K562 (cell line): ENCODE data around the gene ZNF284. TPM values are rescaled to one million over a fixed set of nuclear protein-coding genes. Genes with fewer than 3 reads are reported as not detected.
A peak's percentile ranks its signal among the peaks of the same experiment; 100 is the strongest.

ENCODE experiments used
- ATF4 ChIP-seq: fragments of 450-650 bp; formaldehyde crosslinking; IDR thresholded peaks from 2 replicates; pipeline ENCODE4 v1.4.0; 2022; ENCODE audit warnings: mild to moderate bottlenecking, moderate library complexity
- ATF6 ChIP-seq: sonication (generic); formaldehyde crosslinking; IDR thresholded peaks from 2 replicates; pipeline ENCODE4 v1.4.0; 2020; ENCODE audit warnings: mild to moderate bottlenecking, missing genetic modification reagents
- CBX2 ChIP-seq: fragments of 200-600 bp; sonication (generic); IDR thresholded peaks from one replicate; pipeline ENCODE4 v1.6.1; 2012; ENCODE audit warnings: mild to moderate bottlenecking, low read length, inconsistent platforms; ENCODE audit not compliant: insufficient read depth, poor library complexity, severe bottlenecking
- CHD2 ChIP-seq: IDR thresholded peaks from 2 replicates; pipeline ENCODE4 v1.6.1; 2011; ENCODE audit warnings: low read depth, low read length
- CREBBP ChIP-seq: IDR thresholded peaks from one replicate; pipeline ENCODE4 v1.6.1; 2012; ENCODE audit warnings: low read depth, mild to moderate bottlenecking, control low read depth, inconsistent platforms, low read length
- DNMT1 ChIP-seq: fragments of 450-650 bp; IDR thresholded peaks from 2 replicates; pipeline ENCODE4 v1.6.1; 2016; ENCODE audit warnings: antibody characterized with exemption, mild to moderate bottlenecking
- ETV1 ChIP-seq: fragments of 450-650 bp; conservative IDR thresholded peaks from 2 replicates; pipeline ENCODE4 v1.6.1; 2016; ENCODE audit warnings: missing genetic modification characterization, control low read depth, low read depth, missing compliant biosample characterization
- MAFK ChIP-seq: IDR thresholded peaks from 2 replicates; pipeline ENCODE4 v1.6.1; 2011; ENCODE audit warnings: low read length, improper control_type of control experiment
- MYC ChIP-seq, 2 experiments: fragments of 250-450 bp in 1 of 2; sonication (Bioruptor Pico) in 1 of 2; IDR thresholded peaks; 2 replicates each; pipeline versions ENCODE4 v1.5.1 to v1.6.1; 2012 to 2021; ENCODE audit warnings: low read depth in 2 of 2, borderline replicate concordance in 1 of 2, improper control_type of control experiment in 1 of 2, low read length in 1 of 2, mild to moderate bottlenecking in 1 of 2, moderate library complexity in 1 of 2
- NCOA2 ChIP-seq, 2 experiments: fragments of 450-650 bp; IDR thresholded peaks; 2 replicates each; pipeline ENCODE4 v1.6.1; 2018; ENCODE audit warnings: mild to moderate bottlenecking in 2 of 2, moderate library complexity in 1 of 2; ENCODE audit not compliant: partially characterized antibody in 2 of 2
- NFIC ChIP-seq: fragments of 450-650 bp; IDR thresholded peaks from 2 replicates; pipeline ENCODE4 v1.6.1; 2017; ENCODE audit warnings: mild to moderate bottlenecking, inconsistent platforms
- NFIX ChIP-seq: fragments of 250-450 bp; sonication (Bioruptor Pico); IDR thresholded peaks from 2 replicates; pipeline ENCODE4 v1.4.0; 2020; ENCODE audit warnings: low read depth, mild to moderate bottlenecking, moderate library complexity
- POLR2A ChIP-seq: fragments of 450-650 bp; conservative IDR thresholded peaks from 2 replicates; pipeline ENCODE4 v1.6.1; 2016
- POLR2AphosphoS5 ChIP-seq: IDR thresholded peaks from 2 replicates; pipeline ENCODE4 v1.6.1; 2011; ENCODE audit warnings: mild to moderate bottlenecking, low read depth, low read length, moderate library complexity; ENCODE audit not compliant: control insufficient read depth, insufficient read depth
- POLR2H ChIP-seq: IDR thresholded peaks from 2 replicates; pipeline ENCODE4 v1.6.1; 2016; ENCODE audit warnings: missing genetic modification characterization, low read depth, mild to moderate bottlenecking, control low read depth, missing compliant biosample characterization, moderate library complexity
- PTTG1 ChIP-seq: fragments of 450-650 bp; IDR thresholded peaks from 2 replicates; pipeline ENCODE4 v1.6.1; 2016; ENCODE audit warnings: low read depth, mild to moderate bottlenecking, missing genetic modification characterization, missing compliant biosample characterization
- RHOXF2B ChIP-seq: fragments of 250-450 bp; sonication (Bioruptor Pico); conservative IDR thresholded peaks from 2 replicates; pipeline ENCODE4 v1.5.1; 2021
- SNAPC5 ChIP-seq: fragments of 250-450 bp; sonication (Bioruptor Pico); IDR thresholded peaks from 2 replicates; pipeline ENCODE4 v1.8.0; 2021; ENCODE audit warnings: moderate library complexity, mild to moderate bottlenecking, inconsistent platforms
- SP1 ChIP-seq: sonication (generic); formaldehyde crosslinking; IDR thresholded peaks from 2 replicates; pipeline ENCODE4 v1.8.1; 2022; ENCODE audit warnings: mild to moderate bottlenecking, missing genetic modification reagents
- STAT5B ChIP-seq: fragments of 250-450 bp; sonication (Bioruptor Pico); IDR thresholded peaks from 2 replicates; pipeline ENCODE4 v1.8.0; 2021; ENCODE audit warnings: mild to moderate bottlenecking, inconsistent platforms
- USF1 ChIP-seq: sonication (generic); formaldehyde crosslinking; IDR thresholded peaks from 2 replicates; pipeline ENCODE4 v1.9.0; 2022; ENCODE audit warnings: mild to moderate bottlenecking, missing genetic modification reagents
- ZBED1 ChIP-seq: IDR thresholded peaks from 2 replicates; pipeline ENCODE4 v1.6.1; 2014
- ZNF280B ChIP-seq: fragments of 250-450 bp; sonication (Bioruptor Pico); IDR thresholded peaks from 2 replicates; pipeline ENCODE4 v1.5.1; 2021; ENCODE audit warnings: mild to moderate bottlenecking
- ZNF507 ChIP-seq: conservative IDR thresholded peaks from 2 replicates; pipeline ENCODE4 v1.6.1; 2017; ENCODE audit warnings: missing genetic modification characterization, missing compliant biosample characterization
- ZNF668 ChIP-seq: fragments of 250-450 bp; sonication (Bioruptor Pico); IDR thresholded peaks from 2 replicates; pipeline ENCODE4 v1.8.0; 2022; ENCODE audit warnings: mild to moderate bottlenecking, inconsistent platforms
- polyA plus RNA-seq, 8 experiments: library from polyadenylated mRNA; depleted of rRNA in 4 of 8; stranded (reverse) in 5 of 8; unstranded in 3 of 8; fragments of >200 nt; fragmentation: Nextera tagmentation in 2 of 8; fragmentation: Illumina TruSeq in 1 of 8; extraction: Ambion mirVana in 2 of 8; extraction: Trizol in 1 of 8; gene quantifications; 2 replicates each; pipeline versions ENCODE4 v1.2.1 to v1.2.3, GENCODE V29; 2011 to 2014; ENCODE audit warnings: inconsistent platforms in 1 of 8, missing spikeins in 1 of 8
- total RNA-seq, 7 experiments: library from RNA; depleted of rRNA in 6 of 7; stranded (reverse); fragments of >200 nt in 6 of 7; fragmentation: Illumina TruSeq in 2 of 7; extraction: Trizol in 2 of 7; gene quantifications; 2 replicates each; pipeline versions ENCODE4 v1.2.1 to v1.2.3, GENCODE V29; 2011 to 2021; ENCODE audit warnings: low replicate concordance in 1 of 7

ZNF284 gene
- total and polyA plus RNA-seq, 9 of the 15 experiments (the other 6 are each of a cell fraction or from before 2014, with no cell fraction given) = 0.07 to 0.24 (median 0.20) TPM

- TF ChIP-seq CBX2 = no peak
- no peak for TF ChIP-seq NCOA2 (IDR thresholded peaks at IDR 0.05; ENCODE audit: partially characterized antibody in 2 of 2)
- no peak for TF ChIP-seq NFIC
- no peak for TF ChIP-seq SP1
- peak; percentile 73 for TF ChIP-seq ETV1
- peak; percentile 47; the same call in 1 of the 2 replicates for TF ChIP-seq POLR2AphosphoS5
- no peak for TF ChIP-seq CREBBP
- no peak for TF ChIP-seq ATF6 (CRISPR knock-in tag)
- no peak for TF ChIP-seq ATF4 (CRISPR knock-in tag)
- TF ChIP-seq USF1 = no peak
- TF ChIP-seq DNMT1 = no peak
- TF ChIP-seq PTTG1 = no peak
- TF ChIP-seq POLR2A = peak; percentile 72
- no peak for TF ChIP-seq STAT5B (CRISPR knock-in tag)
- peak; percentile 26; the same call in 1 of the 2 replicates for TF ChIP-seq MAFK
- no peak for TF ChIP-seq ZNF668 (CRISPR knock-in tag)
- TF ChIP-seq CHD2 = no peak
- no peak for TF ChIP-seq NFIX (CRISPR knock-in tag)
- no peak for TF ChIP-seq ZNF280B (CRISPR knock-in tag)
- no peak for TF ChIP-seq ZBED1
- TF ChIP-seq MYC (IDR thresholded peaks at IDR 0.05; ENCODE audit: low read depth, low read length) = peak; percentile 26; the same call in 1 of the 2 replicates
- no peak for TF ChIP-seq MYC (CRISPR knock-in tag; IDR thresholded peaks at IDR 0.05; ENCODE audit: borderline replicate concordance, low read depth)
- no peak for TF ChIP-seq ZNF507 (tag)
- TF ChIP-seq RHOXF2B = no peak
- 0 out of 2 replicates have a peak, but pooled peaks have one; percentile 34 for TF ChIP-seq POLR2H (tag)
- no peak for TF ChIP-seq SNAPC5 (CRISPR knock-in tag)
These were observed 46.6 kb upstream of the ZNF284 start, which contains the start of gene ZNF222 (continued) for GRCh38 chr19:44025217-44025936.
